22Rv1 (cell line): Measurements from ENCODE around the gene LRRC27.
"Not testable (repeated sequence)": the region's sequence is repeated elsewhere in the genome, so short reads cannot be mapped to it uniquely, and the experiment has no call there.

Experiments
- H3K27ac ChIP-seq: fragments of 450-650 bp; 2 replicates; pipeline ENCODE4 v1.5.1; 2017
- CTCF ChIP-seq: fragments of 450-650 bp; IDR thresholded peaks from 2 replicates; pipeline ENCODE4 v1.5.1; 2017; ENCODE audit warnings: mild to moderate bottlenecking
- ZFX ChIP-seq: fragments of 450-650 bp; IDR thresholded peaks from 2 replicates; pipeline ENCODE4 v1.6.1; 2017; ENCODE audit warnings: antibody characterized with exemption, borderline replicate concordance

The LRRC27 gene

GRCh38 chr10:132347211-132347930 lies 15.4 kb downstream of the LRRC27 start:
- TF ChIP-seq ZFX (no peak), CTCF (no peak)
- H3K27ac ChIP-seq: no peak overlapping the region

GRCh38 chr10:132347931-132348267 lies 15.9 kb downstream of the LRRC27 start:
- no peak overlapping the region for H3K27ac ChIP-seq
- TF ChIP-seq CTCF: no peak
- TF ChIP-seq ZFX: no peak

- no peak overlapping the region for H3K27ac ChIP-seq
- TF ChIP-seq CTCF: no peak
- TF ChIP-seq ZFX: no peak
Measured at GRCh38 chr10:132349766-132350165, 17.8 kb downstream of the LRRC27 start.

- H3K27ac ChIP-seq: no peak overlapping the region
- TF ChIP-seq CTCF (no peak), ZFX (no peak)
Measured at GRCh38 chr10:132350391-132350790, 18.4 kb downstream of the LRRC27 start.

GRCh38 chr10:132350946-132351345 lies 19.0 kb downstream of the LRRC27 start:
- H3K27ac ChIP-seq: no peak overlapping the region
- TF ChIP-seq CTCF: no peak

GRCh38 chr10:132351611-132352010 lies 19.6 kb downstream of the LRRC27 start:
- TF ChIP-seq ZFX (no peak), CTCF (no peak)
- no peak overlapping the region for H3K27ac ChIP-seq

GRCh38 chr10:132352462-132353308 lies 20.7 kb downstream of the LRRC27 start:
- TF ChIP-seq CTCF: peak; percentile 75
- not testable (repeated sequence) for H3K27ac ChIP-seq
